Measurements from ENCODE around the gene OXGR1. TPM values are rescaled to one million over a fixed set of nuclear protein-coding genes. Genes with fewer than 3 reads are reported as not detected.

OXGR1 gene
- total RNA-seq: not detected
- 0.13 TPM for polyA plus RNA-seq (2013, experiment 1 of 2)
- polyA plus RNA-seq (2013, experiment 2 of 2): 0.04 TPM
- total RNA-seq: 0 to 0.23 (median 0) reads per million in 172 experiments

- TF ChIP-seq CTCF (IDR thresholded peaks at IDR 0.05): no peak
- peaks cover 3% of the 10 kb centered on the region for H3K4me1 ChIP-seq (ENCODE audit: insufficient read depth, low read length)
- peak within 1 kb of the TSS; percentile 5 for H3K4me3 ChIP-seq (ENCODE audit: low read length)
- H3K27me3 ChIP-seq (ENCODE audit: control insufficient read depth in 1 of 2, insufficient read depth in 2 of 2, low read length in 2 of 2): peaks cover 23 to 53% of the 10 kb centered on the region in 2 experiments
- no peak within 1 kb of the TSS for H3K27ac ChIP-seq (ENCODE audit: low read depth in 1 of 2, low read length in 2 of 2)
- ChIA-PET POLR2A (no interaction called here), CTCF (no interaction called here)
- ATAC-seq (ENCODE audit: poor library complexity) (no peak), DNase-seq (no peak)
- Mint-ChIP-seq H3K27me3 (peaks cover 79% of the 10 kb centered on the region), H3K36me3 (ENCODE audit: low read depth) (no peaks in the 10 kb centered on the region), H3K4me3 (peak within 1 kb of the TSS; percentile 12), H3K9me3 (no peaks in the 10 kb centered on the region), H3K27ac (no peak within 1 kb of the TSS), H3K4me1 (ENCODE audit: low read depth) (peaks cover 11% of the 10 kb centered on the region)
- intact Hi-C loops (cut with DNase I, micrococcal nuclease): no loop called here
- H3K36me3 ChIP-seq (ENCODE audit: insufficient read depth, low read length): no peaks in the 10 kb centered on the region
- H3K9me3 ChIP-seq (ENCODE audit: control insufficient read depth in 1 of 2, insufficient read depth in 1 of 2, low read length in 2 of 2): peaks cover 0 to 8% of the 10 kb centered on the region in 2 experiments
Measured at GRCh38 chr13:96994017-96994857, at the start of gene OXGR1. Gene OXGR1 (minus strand): TSS chr13:96994476. CDS start chr13:96987759, 6,717 bp downstream.

- H3K4me1 ChIP-seq (ENCODE audit: insufficient read depth, low read length): no peaks in the 10 kb centered on the region
- Mint-ChIP-seq H3K4me3 (no peak overlapping the region), H3K27me3 (peaks cover 18% of the 10 kb centered on the region), H3K9me3 (no peaks in the 10 kb centered on the region), H3K27ac (no peak overlapping the region), H3K36me3 (ENCODE audit: low read depth) (no peaks in the 10 kb centered on the region), H3K4me1 (ENCODE audit: low read depth) (no peaks in the 10 kb centered on the region)
- intact Hi-C loops (cut with DNase I, micrococcal nuclease): no loop called here
- H3K27me3 ChIP-seq (ENCODE audit: control insufficient read depth in 1 of 2, insufficient read depth in 2 of 2, low read length in 2 of 2): no peaks in the 10 kb centered on the region
- no peak overlapping the region for H3K27ac ChIP-seq (ENCODE audit: low read depth in 1 of 2, low read length in 2 of 2)
- no peak overlapping the region for H3K4me3 ChIP-seq (ENCODE audit: low read length)
- H3K36me3 ChIP-seq (ENCODE audit: insufficient read depth, low read length): no peaks in the 10 kb centered on the region
- H3K9me3 ChIP-seq (ENCODE audit: control insufficient read depth in 1 of 2, insufficient read depth in 1 of 2, low read length in 2 of 2): no peaks in the 10 kb centered on the region
- TF ChIP-seq CTCF (IDR thresholded peaks at IDR 0.05): no peak
- ChIA-PET CTCF (no interaction called here), POLR2A (no interaction called here)
- DNase-seq (no peak), ATAC-seq (ENCODE audit: poor library complexity) (no peak)
Measured at GRCh38 chr13:97043302-97043701, 49.0 kb upstream of the OXGR1 start.

GRCh38 chr13:97030705-97031452 lies 36.6 kb upstream of the OXGR1 start:
- Mint-ChIP-seq H3K36me3 (ENCODE audit: low read depth) (no peaks in the 10 kb centered on the region), H3K4me1 (ENCODE audit: low read depth) (no peaks in the 10 kb centered on the region), H3K4me3 (no peak overlapping the region), H3K27me3 (peaks cover 36% of the 10 kb centered on the region), H3K9me3 (peaks cover 5% of the 10 kb centered on the region), H3K27ac (no peak overlapping the region)
- no peak overlapping the region for H3K27ac ChIP-seq (ENCODE audit: low read depth in 1 of 2, low read length in 2 of 2)
- H3K9me3 ChIP-seq (ENCODE audit: control insufficient read depth in 1 of 2, insufficient read depth in 1 of 2, low read length in 2 of 2): no peaks in the 10 kb centered on the region
- peaks cover 0 to 7% of the 10 kb centered on the region in 2 experiments for H3K27me3 ChIP-seq (ENCODE audit: control insufficient read depth in 1 of 2, insufficient read depth in 2 of 2, low read length in 2 of 2)
- ChIA-PET POLR2A (no interaction called here), CTCF (interaction anchor here (0.7 kb wide), 1 partner anchor 267 kb away, joined by 3 read pairs; no protein-coding TSS in a partner anchor)
- H3K36me3 ChIP-seq (ENCODE audit: insufficient read depth, low read length): no peaks in the 10 kb centered on the region
- ATAC-seq (ENCODE audit: poor library complexity) (no peak), DNase-seq (no peak)
- intact Hi-C loops (cut with DNase I, micrococcal nuclease): no loop called here
- no peak for TF ChIP-seq CTCF (IDR thresholded peaks at IDR 0.05)
- no peaks in the 10 kb centered on the region for H3K4me1 ChIP-seq (ENCODE audit: insufficient read depth, low read length)
- H3K4me3 ChIP-seq (ENCODE audit: low read length): no peak overlapping the region
